ENCODE results near the gene LHPP.

GRCh38 chr10:124455441-124455840 lies 6.2 kb upstream of the LHPP start:
- TF ChIP-seq EZH2phosphoT487 (IDR thresholded peaks at IDR 0.05; ENCODE audit: borderline replicate concordance, low read length) (no peak), CTCF (conservative IDR thresholded peaks at IDR 0.05; ENCODE audit: low read depth, low read length) (no peak)
